IPS-18a (cell line): ENCODE results near the gene CAPN5.

Experiments used
- H3K27ac ChIP-seq: one replicate; pipeline ENCODE4 v1.5.1; 2013; ENCODE audit warnings: low read length
- H3K27me3 ChIP-seq: one replicate; pipeline ENCODE4 v1.6.1; 2013; ENCODE audit warnings: mild to moderate bottlenecking, low read length; ENCODE audit not compliant: control insufficient read depth, insufficient read depth
- H3K36me3 ChIP-seq: one replicate; pipeline ENCODE4 v1.6.1; 2013; ENCODE audit warnings: low read depth, low read length; ENCODE audit not compliant: control insufficient read depth
- H3K4me1 ChIP-seq: one replicate; pipeline ENCODE4 v1.6.1; 2013; ENCODE audit warnings: low read depth, low read length; ENCODE audit not compliant: control insufficient read depth
- H3K4me3 ChIP-seq: one replicate; pipeline ENCODE4 v1.5.1; 2013; ENCODE audit warnings: low read length
- H3K9ac ChIP-seq: one replicate; pipeline ENCODE4 v1.6.1; 2013; ENCODE audit warnings: mild to moderate bottlenecking, low read length, moderate library complexity
- H3K9me3 ChIP-seq: one replicate; pipeline ENCODE4 v1.6.1; 2013; ENCODE audit warnings: low read depth, low read length; ENCODE audit not compliant: control insufficient read depth

CAPN5 gene

DNA sequence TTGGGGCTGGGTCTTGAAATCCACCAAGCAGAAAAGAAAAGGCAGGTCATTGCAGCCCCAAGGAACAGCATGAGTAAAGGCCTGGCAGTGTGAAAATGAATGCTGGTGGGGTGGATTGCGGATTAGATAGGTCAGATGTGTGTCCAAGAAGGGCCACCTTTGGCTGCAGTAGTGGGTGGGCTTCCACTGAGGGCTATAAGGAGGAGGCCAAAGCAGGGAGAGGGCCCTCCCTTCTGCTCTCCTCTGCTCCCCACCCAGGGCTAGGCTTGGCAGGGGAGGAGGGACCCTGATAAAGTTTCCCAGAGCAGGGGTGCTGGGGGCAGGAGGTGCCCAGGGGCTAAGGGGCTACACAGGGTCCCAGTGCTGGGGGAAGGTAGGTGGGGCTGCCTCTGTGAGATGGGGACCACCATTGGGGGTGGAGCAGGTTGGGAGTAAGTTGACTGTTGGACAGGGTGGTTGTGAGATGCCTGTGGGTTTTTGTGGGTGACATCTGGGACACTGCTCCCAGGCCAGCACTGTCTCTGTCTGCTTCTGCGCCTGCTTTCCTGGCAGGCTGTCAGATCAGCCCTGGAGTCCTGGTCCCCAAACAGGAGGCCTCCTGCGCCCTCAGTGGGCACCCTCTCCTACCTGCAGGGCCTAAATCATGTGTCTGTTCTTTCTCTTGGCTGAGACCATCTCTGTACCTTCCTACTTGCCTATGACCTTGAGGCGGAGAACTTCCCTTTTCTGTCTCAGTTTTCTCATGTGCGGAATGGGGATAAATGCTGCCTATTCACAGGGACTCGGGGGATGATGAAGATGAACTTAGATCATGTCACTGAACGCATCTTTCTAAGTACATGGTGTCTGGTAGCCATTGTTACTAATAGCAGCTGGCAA is 1.9 kb downstream of the CAPN5 start:
- H3K9ac ChIP-seq: no peak overlapping the region
- peaks cover 21% of the 10 kb centered on the region for H3K27me3 ChIP-seq
- no peaks in the 10 kb centered on the region for H3K36me3 ChIP-seq
- no peaks in the 10 kb centered on the region for H3K9me3 ChIP-seq
- no peak overlapping the region for H3K4me3 ChIP-seq
- peaks cover 9% of the 10 kb centered on the region for H3K4me1 ChIP-seq
- H3K27ac ChIP-seq: no peak overlapping the region

DNA sequence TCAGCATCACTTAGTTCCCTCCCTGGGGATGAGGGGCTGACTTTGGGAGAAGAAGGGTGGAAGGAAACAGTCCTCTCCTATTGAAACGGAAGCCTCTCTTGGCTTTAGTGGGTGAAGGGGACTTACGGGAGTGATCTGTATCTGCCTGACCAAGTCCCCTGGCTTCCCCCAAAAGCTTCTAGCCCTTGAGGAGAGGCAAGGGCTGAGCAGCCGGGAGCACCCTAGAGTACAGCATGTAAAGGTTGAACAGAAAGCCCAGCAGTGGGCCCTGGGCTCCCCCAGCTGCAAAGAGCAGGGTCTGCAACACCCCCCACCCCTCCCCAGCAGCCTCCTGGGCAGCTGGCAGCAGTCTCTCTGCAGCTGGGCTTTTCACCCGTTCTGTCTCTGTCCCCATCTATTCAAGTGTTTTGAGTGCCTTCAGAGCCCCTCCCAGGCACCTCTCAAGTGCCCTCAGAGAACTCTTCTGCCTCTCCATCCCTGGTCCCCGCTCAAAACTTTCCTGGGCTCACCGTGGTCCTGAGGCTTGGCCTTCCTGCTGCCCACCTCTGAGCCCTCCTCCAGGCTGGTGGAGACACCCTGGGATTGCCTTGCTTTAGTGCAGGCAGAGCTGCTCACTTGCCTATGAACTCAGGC is 2.7 kb downstream of the CAPN5 start:
- Histone ChIP-seq H3K27ac (no peak overlapping the region), H3K4me3 (no peak overlapping the region), H3K27me3 (peaks cover 20% of the 10 kb centered on the region), H3K9ac (no peak overlapping the region), H3K4me1 (peaks cover 9% of the 10 kb centered on the region), H3K9me3 (no peaks in the 10 kb centered on the region), H3K36me3 (no peaks in the 10 kb centered on the region)

DNA sequence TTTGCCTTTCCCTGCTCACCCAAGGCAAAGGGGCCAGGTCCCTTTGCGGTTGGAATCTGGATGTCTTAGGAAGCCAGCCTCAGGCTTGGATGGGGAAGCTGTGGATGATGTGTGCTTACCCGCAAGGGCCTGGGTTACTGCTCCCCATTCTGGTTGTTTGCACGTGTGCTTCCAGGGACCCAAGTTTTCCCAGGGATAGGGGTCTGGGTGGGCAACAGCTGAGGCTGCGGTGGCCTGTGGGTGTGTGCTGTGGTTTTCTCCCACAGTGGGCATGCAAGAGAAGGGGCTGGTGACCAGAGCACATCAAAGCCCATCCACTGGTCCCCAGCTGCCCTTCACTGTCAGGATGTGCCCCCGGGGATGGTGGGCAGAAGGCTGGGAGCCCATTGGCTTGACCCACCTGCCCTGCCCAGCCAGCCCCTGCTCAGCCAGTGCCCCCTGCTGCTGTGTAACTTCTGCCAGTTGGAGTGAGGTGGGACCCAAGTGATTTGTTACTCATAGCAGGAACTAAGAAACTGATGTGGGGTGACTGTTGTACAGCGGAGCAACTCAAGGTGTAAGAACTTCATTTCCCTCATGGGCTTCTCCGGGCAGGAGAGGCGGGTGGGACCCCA is 3.3 kb downstream of the CAPN5 start:
- Histone ChIP-seq H3K27me3 (peaks cover 14% of the 10 kb centered on the region), H3K27ac (no peak overlapping the region), H3K4me1 (peaks cover 9% of the 10 kb centered on the region), H3K9me3 (no peaks in the 10 kb centered on the region), H3K9ac (no peak overlapping the region), H3K36me3 (no peaks in the 10 kb centered on the region), H3K4me3 (no peak overlapping the region)

DNA sequence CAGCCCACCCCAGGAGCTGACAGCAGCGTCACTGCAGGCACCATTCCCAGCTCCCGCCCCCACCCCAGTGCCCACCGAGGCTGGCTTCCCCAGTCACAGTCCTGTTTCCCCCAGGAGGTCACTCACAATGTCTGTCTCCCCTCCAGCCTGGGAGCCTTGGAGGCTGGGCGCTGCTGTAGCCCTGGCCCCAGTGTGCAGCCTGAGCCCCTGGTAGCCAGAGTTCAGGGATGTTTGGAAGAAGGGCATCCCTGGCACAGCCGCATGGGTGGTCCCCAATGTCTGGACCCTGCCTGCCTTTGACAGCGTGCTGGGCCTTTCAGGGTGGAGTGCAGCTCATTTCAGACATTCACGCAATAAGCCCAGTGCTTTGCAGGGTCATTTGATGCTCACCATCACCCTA is 4.3 kb downstream of the CAPN5 start:
- no peak overlapping the region for H3K27ac ChIP-seq

DNA sequence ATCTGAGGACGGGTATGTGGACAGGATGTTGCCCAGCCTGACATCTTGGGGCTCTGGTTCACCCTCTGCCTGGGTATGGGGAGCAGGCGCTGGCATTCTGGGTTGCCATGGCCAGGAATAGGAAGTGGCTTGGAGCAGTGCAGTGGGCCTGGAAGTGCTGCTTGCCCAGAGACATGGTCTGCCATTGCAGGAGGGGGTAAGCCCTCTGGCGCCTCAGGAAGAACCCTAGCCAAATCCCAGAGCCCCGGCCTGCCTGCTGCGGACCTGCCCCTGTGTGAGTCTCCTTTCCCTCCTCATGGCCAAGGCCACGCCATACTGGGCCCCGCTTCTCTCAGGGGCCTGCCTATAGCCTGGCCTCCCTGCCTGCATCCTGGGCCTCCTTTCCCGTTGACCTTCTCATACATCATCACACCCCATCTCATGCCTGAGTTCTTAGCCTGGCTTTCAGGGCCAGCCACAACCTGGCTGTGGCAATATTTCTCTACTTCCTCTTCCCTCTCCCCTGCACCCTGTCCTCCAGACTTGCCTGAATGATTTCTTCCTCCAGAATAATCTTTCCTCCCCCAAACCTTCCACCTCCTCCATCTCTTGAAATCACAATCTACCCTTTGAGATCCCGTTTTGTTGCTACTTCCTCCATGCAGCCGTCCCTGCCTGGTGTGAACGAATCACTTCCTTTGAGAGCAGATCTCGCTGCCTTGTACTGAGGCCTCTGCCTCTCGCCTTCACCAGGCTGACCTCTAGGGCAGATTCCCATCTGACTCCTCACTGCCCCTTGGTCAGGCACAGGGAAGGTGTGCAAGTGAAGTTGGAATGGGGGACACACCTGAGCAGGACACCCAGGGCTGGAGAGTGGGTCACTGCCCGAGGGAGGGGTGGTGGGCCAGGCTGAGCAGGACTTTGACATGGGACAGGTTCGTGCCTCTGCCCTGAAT is 5.2 kb downstream of the CAPN5 start:
- Histone ChIP-seq H3K9ac (no peak overlapping the region), H3K27me3 (peaks cover 8% of the 10 kb centered on the region), H3K9me3 (no peaks in the 10 kb centered on the region), H3K4me3 (no peak overlapping the region), H3K27ac (no peak overlapping the region), H3K4me1 (peaks cover 5% of the 10 kb centered on the region), H3K36me3 (no peaks in the 10 kb centered on the region)

More for the DNA sequence above, 4.3 kb downstream of the CAPN5 start:
- Histone ChIP-seq H3K4me3 (no peak overlapping the region), H3K9ac (no peak overlapping the region), H3K9me3 (no peaks in the 10 kb centered on the region), H3K27me3 (peaks cover 8% of the 10 kb centered on the region), H3K36me3 (no peaks in the 10 kb centered on the region), H3K4me1 (peaks cover 5% of the 10 kb centered on the region)

DNA sequence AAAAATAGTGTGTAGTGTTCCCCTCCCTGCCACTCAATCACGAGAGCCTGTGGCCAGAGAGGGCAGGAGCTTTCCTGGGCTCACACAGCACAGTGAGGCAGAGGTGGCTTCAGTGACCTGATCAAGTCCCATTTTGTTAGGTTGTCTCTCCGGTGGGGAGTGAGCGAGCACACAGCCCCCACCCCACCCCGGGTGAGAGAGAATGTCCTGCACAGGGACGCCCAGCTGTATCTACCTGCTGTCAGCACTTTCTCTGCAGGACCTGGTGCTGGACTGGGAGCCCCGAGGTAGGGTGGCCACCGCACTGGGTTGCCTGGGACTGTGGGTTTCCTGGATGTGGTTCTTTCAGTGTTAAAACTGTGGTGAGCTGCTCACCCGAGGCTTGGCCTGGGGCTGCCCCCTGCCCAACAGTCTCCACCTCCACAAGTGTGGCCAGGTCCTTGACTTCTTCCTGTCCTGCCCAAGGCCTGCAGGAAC is 6.1 kb downstream of the CAPN5 start:
- no peak overlapping the region for H3K27ac ChIP-seq
- no peak overlapping the region for H3K4me3 ChIP-seq
- no peaks in the 10 kb centered on the region for H3K9me3 ChIP-seq
- no peak overlapping the region for H3K9ac ChIP-seq
- H3K36me3 ChIP-seq: no peaks in the 10 kb centered on the region
- H3K27me3 ChIP-seq: peaks cover 3% of the 10 kb centered on the region
- H3K4me1 ChIP-seq: peaks cover under 1% of the 10 kb centered on the region

DNA sequence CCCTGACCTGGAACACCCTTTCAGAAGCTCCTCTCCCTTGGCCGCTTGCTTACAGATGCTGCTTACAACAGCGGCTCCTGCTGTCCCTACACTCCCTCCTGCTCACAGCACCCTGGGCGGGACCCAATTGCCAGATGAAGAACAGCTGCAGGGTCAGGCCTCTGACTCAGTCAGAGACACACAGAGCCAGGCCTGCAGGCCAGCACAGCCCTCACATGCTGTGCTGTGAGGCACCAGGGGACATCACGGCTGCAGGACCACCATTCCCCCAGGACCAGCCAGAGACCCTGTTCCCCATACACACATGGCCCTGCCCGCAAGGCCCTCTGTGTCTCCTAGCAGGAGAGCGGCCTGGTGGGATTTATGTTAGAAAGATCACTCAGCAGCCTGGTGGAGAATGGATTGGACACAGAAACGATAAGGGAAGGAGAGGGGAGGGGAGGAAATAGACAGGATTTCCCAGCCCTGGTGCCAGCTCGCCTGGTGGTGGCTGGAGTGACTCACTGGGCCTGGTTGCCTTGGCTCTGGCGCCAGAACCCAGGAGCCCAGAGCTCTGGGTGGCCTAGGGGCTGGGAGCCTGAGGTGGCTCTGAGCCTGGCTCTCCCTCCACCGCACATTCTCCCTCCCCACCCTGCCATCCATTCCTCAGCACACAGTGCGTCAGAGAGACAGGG is 6.7 kb downstream of the CAPN5 start:
- H3K27ac ChIP-seq: no peak overlapping the region
- no peak overlapping the region for H3K9ac ChIP-seq
- H3K9me3 ChIP-seq: no peaks in the 10 kb centered on the region
- no peaks in the 10 kb centered on the region for H3K36me3 ChIP-seq
- no peaks in the 10 kb centered on the region for H3K4me1 ChIP-seq
- H3K4me3 ChIP-seq: no peak overlapping the region
- H3K27me3 ChIP-seq: no peaks in the 10 kb centered on the region

DNA sequence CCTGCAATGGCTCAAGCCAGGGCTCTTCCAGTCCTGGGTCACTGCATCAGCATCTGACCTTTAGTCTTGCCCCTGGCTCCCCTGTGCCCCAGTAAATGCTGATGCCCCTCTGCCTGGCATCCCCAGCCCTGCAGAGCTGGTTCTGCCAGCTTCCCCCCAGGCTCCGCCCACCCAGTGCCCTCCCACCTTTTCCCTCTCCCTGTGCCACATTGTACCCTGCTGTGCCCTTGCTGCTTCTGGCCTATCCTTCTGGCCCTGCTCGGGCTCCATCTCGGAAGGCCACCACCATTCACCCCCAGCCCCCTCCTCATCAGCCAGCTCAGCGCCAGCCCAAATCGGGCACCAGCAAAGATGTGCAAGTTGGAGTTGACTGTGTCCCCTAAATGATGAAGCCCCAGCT is 7.4 kb downstream of the CAPN5 start:
- Histone ChIP-seq H3K36me3 (no peaks in the 10 kb centered on the region), H3K4me3 (no peak overlapping the region), H3K27me3 (no peaks in the 10 kb centered on the region), H3K27ac (no peak overlapping the region), H3K4me1 (no peaks in the 10 kb centered on the region), H3K9me3 (no peaks in the 10 kb centered on the region), H3K9ac (no peak overlapping the region)

DNA sequence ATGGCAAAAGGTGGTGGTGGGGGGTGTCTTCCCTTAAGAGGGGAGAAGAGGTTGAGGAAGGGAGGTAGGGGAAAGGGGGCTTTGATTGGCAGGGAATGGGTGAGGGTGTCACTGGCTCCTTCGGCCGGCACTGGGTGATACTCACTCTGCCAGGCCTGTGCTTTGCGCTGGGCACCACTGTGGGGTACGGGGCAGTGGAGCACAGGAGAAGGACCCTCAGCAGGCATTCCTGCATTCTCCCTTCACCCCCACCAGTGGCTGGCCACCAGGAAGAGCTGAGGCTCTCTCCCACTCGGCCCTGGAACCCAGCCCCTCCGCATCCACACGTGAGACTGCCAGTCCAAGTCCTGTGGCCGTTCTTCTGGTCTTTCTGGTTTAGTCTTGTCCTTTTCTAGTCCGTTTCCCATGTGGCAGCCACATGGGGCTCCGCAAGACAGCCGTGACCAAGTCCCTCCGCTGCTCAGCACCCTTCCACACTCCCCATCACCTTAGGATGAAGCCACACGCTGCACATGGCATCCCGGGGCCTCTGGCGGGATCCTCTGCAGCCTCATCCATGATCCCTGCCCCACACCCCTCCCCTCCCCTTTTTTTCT is 8.0 kb downstream of the CAPN5 start:
- no peaks in the 10 kb centered on the region for H3K36me3 ChIP-seq
- no peaks in the 10 kb centered on the region for H3K9me3 ChIP-seq
- H3K27ac ChIP-seq: no peak overlapping the region
- no peak overlapping the region for H3K9ac ChIP-seq
- no peaks in the 10 kb centered on the region for H3K27me3 ChIP-seq
- H3K4me1 ChIP-seq: no peaks in the 10 kb centered on the region
- no peak overlapping the region for H3K4me3 ChIP-seq

DNA sequence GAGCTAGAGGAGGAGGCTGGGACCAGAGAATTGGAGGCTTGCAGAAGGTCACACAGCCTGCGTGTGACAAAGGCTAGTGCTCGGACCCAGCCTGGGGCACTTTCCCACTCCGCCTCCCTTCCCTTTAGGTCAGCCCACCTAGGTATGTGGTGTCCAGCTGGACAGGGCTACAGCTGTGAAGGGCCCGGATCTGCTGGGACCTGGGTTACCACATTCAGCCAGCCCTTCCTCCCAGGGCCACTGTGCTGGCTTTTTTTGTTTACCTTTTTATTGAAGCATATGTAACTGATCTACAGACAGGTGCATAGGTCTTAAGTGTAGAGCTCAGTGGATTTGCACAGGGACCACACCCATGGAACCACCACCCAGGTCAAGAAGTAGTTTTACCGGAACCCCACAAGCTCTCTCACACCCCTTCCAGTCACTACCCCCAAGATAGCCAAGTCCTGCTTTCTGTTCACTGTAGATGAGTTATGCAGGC is 8.7 kb downstream of the CAPN5 start:
- no peak overlapping the region for H3K27ac ChIP-seq
- H3K36me3 ChIP-seq: no peaks in the 10 kb centered on the region
- no peaks in the 10 kb centered on the region for H3K9me3 ChIP-seq
- H3K9ac ChIP-seq: no peak overlapping the region
- no peak overlapping the region for H3K4me3 ChIP-seq
- H3K27me3 ChIP-seq: no peaks in the 10 kb centered on the region
- no peaks in the 10 kb centered on the region for H3K4me1 ChIP-seq
